Ascending aorta (tissue), 2 donors: Measurements from ENCODE around the gene KCNK13. TPM values are rescaled to one million over a fixed set of nuclear protein-coding genes. Genes with fewer than 3 reads are reported as not detected.
A peak's percentile ranks its signal among the peaks of the same experiment; 100 is the strongest.

Experiments used
- DNase-seq, 2 donors: peaks; one replicate each; pipeline ENCODE4 v3.0.0-alpha.2; 2019; ENCODE audit warnings: low spot score in 2 of 2
- H3K27ac ChIP-seq, 2 donors: fragments of 200-600 bp; sonication (generic); one replicate each; pipeline ENCODE4 v1.5.1; 2016 to 2017; ENCODE audit warnings: mild to moderate bottlenecking in 1 of 2
- H3K27me3 ChIP-seq: fragments of 200-600 bp; sonication (generic); one replicate; pipeline ENCODE4 v1.5.1; 2017
- H3K36me3 ChIP-seq, 2 donors: fragments of 200-600 bp; sonication (generic); one replicate each; pipeline ENCODE4 v1.5.1; 2016
- H3K4me1 ChIP-seq, 2 donors: fragments of 200-600 bp; sonication (generic); one replicate each; pipeline ENCODE4 v1.5.1; 2016 to 2017; ENCODE audit warnings: mild to moderate bottlenecking in 1 of 2
- H3K4me3 ChIP-seq, 2 donors: fragments of 200-600 bp; sonication (generic); one replicate each; pipeline ENCODE4 v1.5.1; 2016 to 2017; ENCODE audit warnings: mild to moderate bottlenecking in 1 of 2
- H3K9me3 ChIP-seq, 2 donors: fragments of 200-600 bp; sonication (generic); one replicate each; pipeline ENCODE4 v1.5.1; 2016
- CTCF ChIP-seq, 3 experiments: fragments of 200-600 bp in 2 of 3; fragments of 450-650 bp in 1 of 3; sonication (generic) in 2 of 3; IDR thresholded peaks; one replicate each; pipeline ENCODE4 v1.5.1; 2016 to 2019; ENCODE audit warnings: antibody characterized with exemption in 3 of 3, mild to moderate bottlenecking in 1 of 3, moderate library complexity in 1 of 3
- intact Hi-C: fragments of 100-400 bp; cut with DNase I; formaldehyde crosslinking; loops from one replicate; pipeline ENCODE4 v1.15.1; 2023
- total RNA-seq: library from RNA; depleted of rRNA; stranded (reverse); fragments of >200 nt; gene quantifications from one replicate; pipeline ENCODE4 v1.1.0, GENCODE V29; 2016

Gene KCNK13
- total RNA-seq, 1 donor from 2014 or later = not detected

DNA sequence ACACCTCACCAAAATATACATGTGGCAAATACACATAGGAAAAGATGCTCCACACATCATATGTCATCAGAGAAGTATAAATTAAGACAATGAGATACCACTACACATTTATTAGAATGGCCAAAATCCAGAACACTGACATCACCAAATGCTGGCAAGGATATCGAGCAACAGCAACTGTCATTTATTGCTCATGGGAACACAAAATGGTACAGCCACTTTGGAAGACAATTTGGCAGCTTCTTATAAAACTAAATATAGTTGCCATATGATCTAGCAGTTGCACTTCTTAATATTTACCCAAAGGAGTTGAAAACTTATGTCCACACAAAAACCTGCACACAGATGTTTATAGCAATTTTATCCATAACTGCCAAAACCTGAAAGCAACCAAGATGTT lies 7.0 kb upstream of the KCNK13 start:
- no peak for DNase-seq
- intact Hi-C loops = no loop called here
- H3K9me3 ChIP-seq = no peaks in the 10 kb centered on the region
- no peaks in the 10 kb centered on the region for H3K36me3 ChIP-seq
- H3K4me3 ChIP-seq = no peak overlapping the region
- H3K4me1 ChIP-seq = no peaks in the 10 kb centered on the region
- H3K27me3 ChIP-seq = no peaks in the 10 kb centered on the region
- H3K27ac ChIP-seq = no peak overlapping the region
- TF ChIP-seq CTCF (IDR thresholded peaks at IDR 0.05) = no peak

DNA sequence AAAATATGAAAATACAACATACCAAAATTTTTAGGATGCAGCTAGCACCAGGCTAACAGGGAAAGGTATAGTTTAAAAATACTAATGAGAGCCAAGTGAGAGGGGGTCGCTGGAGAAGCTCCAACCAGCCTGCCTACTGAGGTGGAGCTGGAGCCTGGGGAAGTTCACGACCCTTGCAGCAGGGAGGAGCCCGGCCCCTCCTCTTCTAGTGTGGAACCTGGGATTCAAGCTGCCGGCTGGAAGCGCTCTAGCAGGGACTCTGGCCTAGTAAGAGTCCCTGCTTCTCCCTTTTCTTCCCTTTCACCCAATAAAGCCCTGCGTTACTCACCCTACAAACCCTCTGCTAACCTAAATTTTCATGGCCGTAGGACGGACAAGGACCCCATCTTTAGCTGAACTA lies 5.0 kb upstream of the KCNK13 start:
- intact Hi-C loops = no loop called here
- Histone ChIP-seq H3K27ac (no peak overlapping the region), H3K36me3 (no peaks in the 10 kb centered on the region), H3K9me3 (no peaks in the 10 kb centered on the region), H3K27me3 (peaks cover 15% of the 10 kb centered on the region), H3K4me1 (peaks cover 12 to 13% of the 10 kb centered on the region in 2 donors), H3K4me3 (no peak overlapping the region)
- no peak for TF ChIP-seq CTCF (IDR thresholded peaks at IDR 0.05)
- DNase-seq = no peak

DNA sequence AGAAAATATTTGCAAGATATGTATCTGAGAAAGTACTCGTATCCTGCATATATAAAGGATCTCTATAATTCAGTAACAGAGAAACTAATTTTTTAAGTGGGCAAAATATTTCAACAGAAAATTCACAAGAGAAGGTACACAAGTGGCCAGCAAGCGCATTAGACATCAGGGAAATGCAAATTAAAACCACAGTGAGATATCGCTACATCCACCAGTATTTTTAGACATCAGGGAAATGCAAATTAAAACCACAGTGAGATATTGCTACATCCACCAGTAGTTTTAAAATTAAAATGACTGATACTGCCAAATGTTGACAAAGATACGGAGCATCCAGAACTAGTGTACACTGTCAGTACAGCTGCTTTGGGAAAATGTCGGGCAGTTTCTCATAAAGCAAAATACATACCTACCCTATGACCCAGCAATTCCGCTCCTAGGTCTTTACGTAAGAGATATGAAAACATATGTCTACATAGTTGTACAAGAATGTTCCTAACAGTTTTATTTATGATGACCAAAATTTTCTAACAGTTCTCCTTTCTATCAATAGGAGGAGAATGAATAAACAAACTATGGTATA lies 2.8 kb upstream of the KCNK13 start:
- DNase-seq = no peak
- peaks cover 16 to 19% of the 10 kb centered on the region in 2 donors for H3K4me1 ChIP-seq
- H3K4me3 ChIP-seq = no peak overlapping the region
- H3K36me3 ChIP-seq = no peaks in the 10 kb centered on the region
- intact Hi-C loops = no loop called here
- H3K27me3 ChIP-seq = peaks cover 17% of the 10 kb centered on the region
- TF ChIP-seq CTCF (IDR thresholded peaks at IDR 0.05) = no peak
- H3K9me3 ChIP-seq = no peaks in the 10 kb centered on the region
- H3K27ac ChIP-seq = no peak overlapping the region

DNA sequence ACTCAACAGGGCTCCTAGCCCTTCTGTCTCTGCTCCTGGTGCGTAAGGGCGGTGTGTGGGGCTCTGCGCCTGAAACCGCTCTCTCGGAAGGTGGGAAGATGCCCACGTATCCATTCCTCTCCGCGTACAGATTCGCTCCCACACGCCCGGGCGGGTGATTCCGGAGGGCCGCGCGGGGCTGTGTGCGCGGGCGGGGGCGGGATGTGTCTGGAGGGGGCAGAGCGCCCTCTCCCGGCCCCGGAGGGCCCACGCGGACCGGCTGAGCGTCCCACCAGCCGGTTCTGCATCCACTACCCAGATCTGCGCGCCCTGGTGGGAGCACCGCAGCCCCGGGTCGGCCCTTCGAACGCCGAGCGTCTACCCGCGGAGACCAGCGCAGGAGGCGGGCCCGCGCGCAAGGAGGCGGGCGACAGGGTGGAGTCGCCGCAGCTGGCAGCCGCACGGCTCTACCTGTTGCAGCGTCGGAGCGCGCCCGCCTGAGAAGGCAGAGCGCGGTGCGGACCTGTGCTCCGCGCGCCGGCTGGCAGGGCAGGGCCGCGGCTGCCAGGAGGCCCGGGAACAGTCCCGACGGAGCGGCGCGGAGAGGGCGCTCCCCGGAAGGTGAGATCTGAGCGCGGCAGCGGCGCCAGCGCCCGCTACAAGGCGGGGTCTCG lies 1.4 kb upstream of the KCNK13 start:
- intact Hi-C loops = no loop called here
- no peak overlapping the region for H3K27ac ChIP-seq
- peak in 2 of 3 experiments; percentile 12 to 35 for TF ChIP-seq CTCF (IDR thresholded peaks at IDR 0.05)
- H3K36me3 ChIP-seq = no peaks in the 10 kb centered on the region
- DNase-seq = no peak
- H3K9me3 ChIP-seq = no peaks in the 10 kb centered on the region
- H3K4me1 ChIP-seq = peaks cover 16 to 19% of the 10 kb centered on the region in 2 donors
- H3K27me3 ChIP-seq = peaks cover 17% of the 10 kb centered on the region
- peak overlapping the region; percentile 48 to 61 for H3K4me3 ChIP-seq

- no peaks in the 10 kb centered on the region for H3K36me3 ChIP-seq
- H3K27me3 ChIP-seq = peaks cover 17% of the 10 kb centered on the region
- H3K27ac ChIP-seq = no peak overlapping the region
- no peak for DNase-seq
- no peaks in the 10 kb centered on the region for H3K9me3 ChIP-seq
- no peak for TF ChIP-seq CTCF (IDR thresholded peaks at IDR 0.05)
- intact Hi-C loops = no loop called here
- H3K4me1 ChIP-seq = peaks cover 16 to 19% of the 10 kb centered on the region in 2 donors
- H3K4me3 ChIP-seq = peak overlapping the region; percentile 48 to 61
These were observed 669 bp upstream of the KCNK13 start for GRCh38 chr14:90060965-90061684.
